ENCODE measurements around the gene GCNA. TPM values are rescaled to one million over a fixed set of nuclear protein-coding genes. Genes with fewer than 3 reads are reported as not detected.
"Not testable (repeated sequence)": the region's sequence is repeated elsewhere in the genome, so short reads cannot be mapped to it uniquely, and the experiment has no call there.

GCNA gene
- total RNA-seq, 2 experiments from 2014 or later, result 3.5 to 5.1 TPM

DNA sequence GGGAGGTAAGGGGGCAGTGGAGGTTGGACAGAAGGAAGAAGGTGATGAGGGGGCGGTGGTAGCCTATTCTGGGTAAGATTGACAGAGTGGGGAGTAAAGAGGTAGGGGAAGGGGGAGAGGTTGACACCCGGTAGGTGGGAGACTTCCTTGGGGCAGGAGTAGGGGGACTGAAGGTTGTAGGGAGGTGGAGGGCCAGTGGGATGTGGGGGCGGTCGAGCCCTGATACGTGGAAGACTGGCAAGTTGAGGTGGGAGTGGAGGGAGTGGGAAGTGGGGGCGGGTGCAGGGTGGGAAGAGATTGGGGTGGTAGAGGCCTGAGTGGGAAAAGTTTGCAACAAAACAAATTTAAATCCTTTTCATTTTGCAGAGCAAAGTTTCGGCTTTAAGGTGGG, 1.7 kb downstream of the GCNA start:
- POLR2A ChIA-PET, result no interaction called here
- H3K4me1 Mint-ChIP-seq (ENCODE audit: low read depth), result peaks cover 17% of the 10 kb centered on the region
- ATAC-seq (no peak), DNase-seq (no peak)
- H3K9me3 Mint-ChIP-seq, result no peaks in the 10 kb centered on the region
- no peaks in the 10 kb centered on the region for H3K27me3 Mint-ChIP-seq
- H3K27ac Mint-ChIP-seq, result peak overlapping the region; percentile 68
- intact Hi-C loops (cut with micrococcal nuclease), result no loop called here
- TF ChIP-seq, protein P1, sequence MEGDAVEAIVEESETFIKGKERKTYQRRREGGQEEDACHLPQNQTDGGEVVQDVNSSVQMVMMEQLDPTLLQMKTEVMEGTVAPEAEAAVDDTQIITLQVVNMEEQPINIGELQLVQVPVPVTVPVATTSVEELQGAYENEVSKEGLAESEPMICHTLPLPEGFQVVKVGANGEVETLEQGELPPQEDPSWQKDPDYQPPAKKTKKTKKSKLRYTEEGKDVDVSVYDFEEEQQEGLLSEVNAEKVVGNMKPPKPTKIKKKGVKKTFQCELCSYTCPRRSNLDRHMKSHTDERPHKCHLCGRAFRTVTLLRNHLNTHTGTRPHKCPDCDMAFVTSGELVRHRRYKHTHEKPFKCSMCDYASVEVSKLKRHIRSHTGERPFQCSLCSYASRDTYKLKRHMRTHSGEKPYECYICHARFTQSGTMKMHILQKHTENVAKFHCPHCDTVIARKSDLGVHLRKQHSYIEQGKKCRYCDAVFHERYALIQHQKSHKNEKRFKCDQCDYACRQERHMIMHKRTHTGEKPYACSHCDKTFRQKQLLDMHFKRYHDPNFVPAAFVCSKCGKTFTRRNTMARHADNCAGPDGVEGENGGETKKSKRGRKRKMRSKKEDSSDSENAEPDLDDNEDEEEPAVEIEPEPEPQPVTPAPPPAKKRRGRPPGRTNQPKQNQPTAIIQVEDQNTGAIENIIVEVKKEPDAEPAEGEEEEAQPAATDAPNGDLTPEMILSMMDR (IDR thresholded peaks at IDR 0.05), result no peak
- H3K4me3 Mint-ChIP-seq, result no peak overlapping the region
- H3K36me3 Mint-ChIP-seq (ENCODE audit: low read depth), result peaks cover 34% of the 10 kb centered on the region
- CTCF ChIA-PET, result no interaction called here

- H3K27me3 Mint-ChIP-seq, result no peaks in the 10 kb centered on the region
- peaks cover 28% of the 10 kb centered on the region for H3K36me3 Mint-ChIP-seq (ENCODE audit: low read depth)
- H3K4me3 Mint-ChIP-seq, result no peak overlapping the region
- peaks cover 22% of the 10 kb centered on the region for H3K4me1 Mint-ChIP-seq (ENCODE audit: low read depth)
- DNase-seq (no peak), ATAC-seq (no peak)
- peak overlapping the region; percentile 74 for H3K27ac Mint-ChIP-seq
- intact Hi-C loops (cut with micrococcal nuclease), result no loop called here
- no peaks in the 10 kb centered on the region for H3K9me3 Mint-ChIP-seq
- ChIA-PET CTCF (no interaction called here), POLR2A (no interaction called here)
- TF ChIP-seq, protein P1 (IDR thresholded peaks at IDR 0.05), result no peak
Observed at GRCh38 chrX:71581210-71581609, 3.0 kb downstream of the GCNA start.

- ATAC-seq (no peak), DNase-seq (no peak)
- Mint-ChIP-seq H3K36me3 (ENCODE audit: low read depth) (peaks cover 11% of the 10 kb centered on the region), H3K27me3 (no peaks in the 10 kb centered on the region), H3K4me3 (no peak overlapping the region), H3K4me1 (ENCODE audit: low read depth) (peaks cover 12% of the 10 kb centered on the region), H3K9me3 (no peaks in the 10 kb centered on the region), H3K27ac (peak overlapping the region; percentile 85)
- ChIA-PET POLR2A (no interaction called here), CTCF (no interaction called here)
- intact Hi-C loops (cut with micrococcal nuclease), result no loop called here
- TF ChIP-seq, protein P1 (IDR thresholded peaks at IDR 0.05), result no peak
Observed at GRCh38 chrX:71586929-71587328, 8.7 kb downstream of the GCNA start.

GRCh38 chrX:71593210-71593609, 15.0 kb downstream of the GCNA start:
- H3K9me3 Mint-ChIP-seq; intact Hi-C loops (cut with micrococcal nuclease); H3K27me3 Mint-ChIP-seq; H3K27ac Mint-ChIP-seq; DNase-seq; CTCF ChIA-PET; ATAC-seq; POLR2A ChIA-PET; H3K4me3 Mint-ChIP-seq: not testable (repeated sequence)
- Mint-ChIP-seq H3K4me1 (ENCODE audit: low read depth) (peaks cover 16% of the 10 kb centered on the region), H3K36me3 (ENCODE audit: low read depth) (peaks cover 13% of the 10 kb centered on the region)

GRCh38 chrX:71599965-71600364, 21.7 kb downstream of the GCNA start:
- peaks cover 50% of the 10 kb centered on the region for H3K4me1 Mint-ChIP-seq (ENCODE audit: low read depth)
- H3K4me3 Mint-ChIP-seq, result no peak overlapping the region
- H3K27me3 Mint-ChIP-seq, result no peaks in the 10 kb centered on the region
- H3K27ac Mint-ChIP-seq, result peak overlapping the region; percentile 70
- peaks cover 9% of the 10 kb centered on the region for H3K9me3 Mint-ChIP-seq
- POLR2A ChIA-PET, result interaction anchor here (1.0 kb wide), 1 partner anchor 14 kb away, joined by 3 read pairs; no protein-coding TSS in a partner anchor
- TF ChIP-seq, protein P1 (IDR thresholded peaks at IDR 0.05), result no peak
- peaks cover 65% of the 10 kb centered on the region for H3K36me3 Mint-ChIP-seq (ENCODE audit: low read depth)
- intact Hi-C loops (cut with micrococcal nuclease), result no loop called here
- CTCF ChIA-PET, result interaction anchor here (0.6 to 2.5 kb wide), 4 partner anchors 9 to 51 kb away, joined by 3 to 6 read pairs (median 4); partner anchors contain the start of gene CXCR3
- DNase-seq, result no peak
- peak; percentile 71 for ATAC-seq

Measured in activated CD8-positive, alpha-beta T cell treated with anti-CD3 and anti-CD28 coated beads for 36 hours (primary cell).